T-helper 2 cell (primary cell): ENCODE measurements around the gene ALKBH2.
"Not testable (repeated sequence)": the region's sequence is repeated elsewhere in the genome, so short reads cannot be mapped to it uniquely, and the experiment has no call there.

Experiments used
- DNase-seq, 5 experiments: peaks; one replicate each; pipeline versions ENCODE4 v3.0.0 to v3.0.0-alpha.2; 2012 to 2022

ALKBH2 gene

DNA sequence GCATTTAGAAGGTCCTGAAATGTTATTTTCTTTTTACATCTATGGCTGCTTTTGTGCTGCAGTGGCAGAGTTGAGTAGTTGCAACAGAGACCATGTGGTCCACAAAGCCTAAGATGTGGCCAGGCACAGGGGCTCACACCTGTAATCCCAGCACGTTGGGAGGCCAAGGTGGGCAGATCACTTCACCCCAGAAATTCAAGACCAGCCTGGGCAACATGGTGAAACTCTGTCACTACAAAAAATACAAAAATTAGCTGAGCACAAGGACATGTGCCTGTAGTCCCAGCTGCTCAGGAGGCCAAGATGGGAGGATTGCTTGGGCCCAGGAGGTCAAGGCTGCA is 27.4 kb downstream of the ALKBH2 start:
- DNase-seq = no peak

- DNase-seq = no peak
Observed at GRCh38 chr12:109065154-109065852, 28.0 kb downstream of the ALKBH2 start.

- no peak for DNase-seq
Observed at GRCh38 chr12:109064143-109064542, 29.1 kb downstream of the ALKBH2 start.

- no peak for DNase-seq
Observed at GRCh38 chr12:109058773-109059172, 34.5 kb downstream of the ALKBH2 start.

DNA sequence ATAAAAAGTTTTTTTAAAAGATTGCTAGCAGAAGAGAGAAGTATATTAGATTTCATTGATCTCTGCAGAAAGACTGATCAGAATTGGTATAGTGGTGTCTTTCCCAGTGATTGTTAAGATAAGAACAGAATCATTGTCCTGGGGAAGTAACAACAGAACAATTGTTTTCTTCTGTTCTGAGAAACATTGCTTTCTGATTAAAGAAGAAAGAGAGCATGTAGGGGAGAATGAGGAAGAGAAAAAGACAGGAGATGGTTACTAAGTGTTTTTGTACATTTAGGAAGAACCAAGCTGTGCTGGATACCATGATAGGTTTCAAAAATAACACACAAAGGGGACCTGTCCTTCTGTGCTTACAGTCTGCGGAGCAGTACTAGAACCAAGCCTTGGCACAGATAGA is 35.9 kb downstream of the ALKBH2 start:
- no peak for DNase-seq

GRCh38 chr12:109056891-109057290 is 36.4 kb downstream of the ALKBH2 start:
- DNase-seq = no peak

GRCh38 chr12:109054520-109054919 is 38.8 kb downstream of the ALKBH2 start:
- no peak for DNase-seq

- not testable (repeated sequence) for DNase-seq
Observed at GRCh38 chr12:109054124-109054513, 39.2 kb downstream of the ALKBH2 start.

- peak in 2 of 5 experiments; percentile 42 to 69 for DNase-seq
Observed at GRCh38 chr12:109053382-109054123, 39.7 kb downstream of the ALKBH2 start.

DNA sequence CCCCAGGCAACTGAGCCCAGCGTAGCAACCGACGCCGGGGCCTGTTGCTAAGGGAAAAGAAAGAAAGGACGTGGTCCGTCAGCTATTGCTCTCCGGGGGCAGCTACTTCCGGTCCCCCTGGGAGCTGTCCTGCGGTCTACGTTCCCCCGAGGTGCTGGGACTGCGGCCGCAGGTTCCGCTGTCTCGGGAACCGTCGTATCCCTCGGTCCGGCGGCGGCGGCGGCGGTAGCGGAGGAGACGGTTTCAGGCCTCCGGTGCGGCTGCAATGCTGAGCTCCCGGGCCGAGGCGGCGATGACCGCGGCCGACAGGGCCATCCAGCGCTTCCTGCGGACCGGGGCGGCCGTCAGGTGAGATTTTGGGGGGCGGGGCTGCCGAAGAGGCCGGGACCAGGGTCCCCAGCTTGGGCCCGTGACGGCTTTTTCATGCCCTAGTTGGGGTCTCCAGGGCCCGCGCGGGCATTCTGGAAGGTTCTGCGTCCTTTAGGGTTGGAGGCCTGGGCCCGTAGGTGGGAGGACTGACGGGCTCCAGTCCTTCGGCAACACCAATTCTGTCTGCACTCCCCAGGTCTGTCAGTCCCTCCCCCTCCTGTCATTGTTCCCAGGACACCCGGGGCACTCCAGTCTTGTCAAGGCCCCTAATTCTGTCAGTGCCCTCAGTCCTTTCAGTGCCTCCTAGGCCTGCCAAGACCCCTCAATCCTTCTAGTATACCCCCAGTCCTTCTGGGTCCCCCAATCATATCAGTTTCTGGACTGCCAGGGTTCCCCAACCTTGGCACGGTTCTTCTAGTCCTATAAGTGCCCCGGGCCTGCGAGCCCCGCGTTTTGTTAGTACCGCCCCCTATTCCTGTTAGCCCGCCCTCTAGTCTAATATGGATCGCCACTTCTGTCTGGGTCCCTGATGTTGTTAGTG is 40.6 kb downstream of the ALKBH2 start, which contains the start of gene USP30:
USP30 (plus strand) TSS at position 163 of the 910 bp plus-strand sequence; CDS start at position 266, 103 bp downstream.
- peak; percentile 58 to 91 (median 73) for DNase-seq

- DNase-seq = no peak
Observed at GRCh38 chr12:109052097-109052413, 41.2 kb downstream of the ALKBH2 start.

DNA sequence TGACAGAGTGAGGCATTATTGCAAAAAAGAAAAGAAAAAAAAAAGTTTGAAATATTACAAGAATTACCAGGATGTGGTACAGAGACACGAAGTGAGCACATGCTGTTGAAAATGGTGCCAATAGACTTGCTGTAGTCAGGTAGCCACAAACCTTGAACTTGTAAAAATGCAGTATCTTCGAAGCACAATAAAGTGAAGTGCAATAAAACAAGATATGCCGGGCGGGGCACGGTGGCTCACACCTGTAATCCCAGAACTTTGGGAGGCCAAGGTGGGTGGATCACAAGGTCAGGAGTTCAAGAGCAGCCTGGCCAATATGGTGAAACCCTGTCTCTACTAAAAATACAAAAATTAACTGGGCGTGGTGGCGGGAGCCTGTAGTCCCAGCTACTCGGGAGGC is 43.5 kb downstream of the ALKBH2 start:
- not testable (repeated sequence) for DNase-seq

GRCh38 chr12:109048706-109049105 is 44.6 kb downstream of the ALKBH2 start:
- DNase-seq = not testable (repeated sequence)

GRCh38 chr12:109047081-109047805 is 46.0 kb downstream of the ALKBH2 start:
- DNase-seq = no peak

- no peak for DNase-seq
Observed at GRCh38 chr12:109044241-109044640, 49.0 kb downstream of the ALKBH2 start.
